ENCODE data around the gene PRICKLE4.
A peak's percentile ranks its signal among the peaks of the same experiment; 100 is the strongest.

Gene PRICKLE4

GRCh38 chr6:41836022-41836659, 55.6 kb downstream of the PRICKLE4 start:
- peak; percentile 30 for DNase-seq (ENCODE audit: low spot score)
- in situ Hi-C loops (cut with MboI; ENCODE audit: low pct_unique_long_range_greater_than_20kb, low sequenced_read_pairs, unreplicated experiment), result no loop called here
- TF ChIP-seq CTCF (IDR thresholded peaks at IDR 0.05; ENCODE audit: extremely low read depth, insufficient read depth, missing control alignments), result no peak

GRCh38 chr6:41836660-41837052, 56.1 kb downstream of the PRICKLE4 start:
- no peak for TF ChIP-seq CTCF (IDR thresholded peaks at IDR 0.05; ENCODE audit: extremely low read depth, insufficient read depth, missing control alignments)
- no peak for DNase-seq (ENCODE audit: low spot score)
- in situ Hi-C loops (cut with MboI; ENCODE audit: low pct_unique_long_range_greater_than_20kb, low sequenced_read_pairs, unreplicated experiment), result no loop called here
